ENCODE results near the gene SPATA1.
"Not testable (repeated sequence)": the region's sequence is repeated elsewhere in the genome, so short reads cannot be mapped to it uniquely, and the experiment has no call there.

SPATA1 gene

GRCh38 chr1:84550826-84551225 is 44.6 kb downstream of the SPATA1 start:
- Histone ChIP-seq H3K9ac (ENCODE audit: low read depth, low read length) (no peak overlapping the region), H3K36me3 (ENCODE audit: insufficient read depth, low read length) (no peaks in the 10 kb centered on the region), H3K9me3 (ENCODE audit: control insufficient read depth, insufficient read depth, low read length) (no peaks in the 10 kb centered on the region), H3K4me1 (ENCODE audit: insufficient read depth, low read length) (no peaks in the 10 kb centered on the region)

DNA sequence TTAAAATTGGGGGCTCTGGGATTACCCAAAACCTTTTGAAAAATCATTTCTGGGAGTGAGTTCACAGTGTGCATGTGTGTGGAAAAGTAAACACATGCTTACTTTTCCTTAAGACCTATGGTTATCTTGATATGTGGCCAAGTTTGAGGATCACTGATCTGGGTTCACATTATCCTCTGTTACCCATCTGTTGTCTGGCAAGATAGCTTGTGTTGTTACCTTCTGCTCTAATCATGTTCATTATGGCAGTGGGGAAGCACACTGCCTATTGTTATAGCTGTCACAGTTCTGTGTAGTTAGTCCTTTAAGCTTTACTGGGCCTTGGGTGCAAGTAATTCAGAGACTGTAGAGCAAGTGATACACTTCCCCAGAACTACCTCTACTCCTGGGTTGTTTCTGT is 63.0 kb downstream of the SPATA1 start:
- no peaks in the 10 kb centered on the region for H3K9me3 ChIP-seq (ENCODE audit: control insufficient read depth, insufficient read depth, low read length)

GRCh38 chr1:84570436-84571149 is 64.4 kb downstream of the SPATA1 start:
- H3K36me3 ChIP-seq (ENCODE audit: insufficient read depth, low read length): no peaks in the 10 kb centered on the region
- H3K4me1 ChIP-seq (ENCODE audit: insufficient read depth, low read length): no peaks in the 10 kb centered on the region
- H3K9me3 ChIP-seq (ENCODE audit: control insufficient read depth, insufficient read depth, low read length): no peaks in the 10 kb centered on the region
- H3K9ac ChIP-seq (ENCODE audit: low read depth, low read length): no peak overlapping the region

More for the DNA sequence above, 63.0 kb downstream of the SPATA1 start:
- H3K9ac ChIP-seq (ENCODE audit: low read depth, low read length): no peak overlapping the region
- H3K36me3 ChIP-seq (ENCODE audit: insufficient read depth, low read length): no peaks in the 10 kb centered on the region
- no peaks in the 10 kb centered on the region for H3K4me1 ChIP-seq (ENCODE audit: insufficient read depth, low read length)

GRCh38 chr1:84571150-84571535 is 65.0 kb downstream of the SPATA1 start:
- Histone ChIP-seq H3K36me3 (ENCODE audit: insufficient read depth, low read length) (no peaks in the 10 kb centered on the region), H3K4me1 (ENCODE audit: insufficient read depth, low read length) (no peaks in the 10 kb centered on the region), H3K9me3 (ENCODE audit: control insufficient read depth, insufficient read depth, low read length) (no peaks in the 10 kb centered on the region), H3K9ac (ENCODE audit: low read depth, low read length) (no peak overlapping the region)

DNA sequence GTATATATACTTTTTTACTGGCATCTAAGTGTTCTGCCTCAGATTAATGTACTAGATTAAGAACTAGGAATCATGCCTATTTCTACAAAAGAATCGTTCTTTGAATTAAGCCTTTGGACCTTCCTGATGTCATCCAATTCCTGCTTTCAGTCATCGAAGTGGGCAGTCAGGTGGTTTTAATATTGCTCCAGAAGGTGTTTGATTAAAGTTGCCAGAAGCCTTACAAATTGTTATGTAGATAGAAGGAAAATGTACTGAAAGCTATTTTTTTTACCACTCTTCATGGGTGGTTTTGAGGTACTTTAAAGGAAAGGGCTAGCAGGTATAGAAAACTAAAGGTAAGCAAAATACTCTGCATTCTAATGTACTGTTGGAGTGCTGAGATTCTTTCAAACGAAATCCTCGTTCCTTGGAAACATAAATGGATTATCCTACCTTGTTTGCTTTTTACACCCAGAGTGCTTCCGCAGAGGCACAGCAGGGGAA is 67.3 kb downstream of the SPATA1 start:
- no peaks in the 10 kb centered on the region for H3K4me1 ChIP-seq (ENCODE audit: insufficient read depth, low read length)
- H3K36me3 ChIP-seq (ENCODE audit: insufficient read depth, low read length): no peaks in the 10 kb centered on the region
- H3K9ac ChIP-seq (ENCODE audit: low read depth, low read length): peak overlapping the region; percentile 86
- no peaks in the 10 kb centered on the region for H3K9me3 ChIP-seq (ENCODE audit: control insufficient read depth, insufficient read depth, low read length)

GRCh38 chr1:84573967-84574842 is 68.0 kb downstream of the SPATA1 start, which contains the start of gene CTBS:
TSS of gene CTBS (minus strand) at chr1:84574440. CDS start at chr1:84574415, 25 bp downstream.
- Histone ChIP-seq H3K4me1 (ENCODE audit: insufficient read depth, low read length) (no peaks in the 10 kb centered on the region), H3K36me3 (ENCODE audit: insufficient read depth, low read length) (no peaks in the 10 kb centered on the region), H3K9me3 (ENCODE audit: control insufficient read depth, insufficient read depth, low read length) (no peaks in the 10 kb centered on the region), H3K9ac (ENCODE audit: low read depth, low read length) (peak within 1 kb of the TSS; percentile 86)

- Histone ChIP-seq H3K4me1 (ENCODE audit: insufficient read depth, low read length) (no peaks in the 10 kb centered on the region), H3K36me3 (ENCODE audit: insufficient read depth, low read length) (no peaks in the 10 kb centered on the region), H3K9me3 (ENCODE audit: control insufficient read depth, insufficient read depth, low read length) (no peaks in the 10 kb centered on the region), H3K9ac (ENCODE audit: low read depth, low read length) (peak overlapping the region; percentile 49; the same call in 1 of the 2 replicates)
Measured at GRCh38 chr1:84574936-84575335, 68.8 kb downstream of the SPATA1 start.

DNA sequence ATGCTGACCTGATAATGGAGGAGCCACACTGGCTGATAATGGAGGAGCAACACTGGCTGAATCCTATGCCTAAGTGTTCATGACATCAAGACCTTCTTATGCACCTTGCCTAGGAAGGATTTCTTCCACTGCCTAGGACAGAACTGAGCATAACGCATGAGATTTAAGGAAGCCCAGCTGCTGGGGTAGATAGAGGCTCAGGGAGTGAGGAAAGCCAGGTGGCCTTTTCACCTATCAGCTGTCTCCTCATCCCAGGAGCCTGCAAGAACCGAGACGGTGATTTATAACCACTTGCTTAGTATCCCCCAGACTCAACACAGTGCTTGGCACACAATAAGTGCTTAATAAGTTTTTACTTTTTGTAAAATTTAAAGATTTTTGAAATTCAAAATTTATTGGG is 75.5 kb downstream of the SPATA1 start:
- H3K4me1 ChIP-seq (ENCODE audit: insufficient read depth, low read length): 0 out of 2 replicates have a peak, but pooled peaks cover 6% of the 10 kb centered on the region
- H3K9ac ChIP-seq (ENCODE audit: low read depth, low read length): no peak overlapping the region
- H3K36me3 ChIP-seq (ENCODE audit: insufficient read depth, low read length): no peaks in the 10 kb centered on the region
- H3K9me3 ChIP-seq (ENCODE audit: control insufficient read depth, insufficient read depth, low read length): peaks cover 4% of the 10 kb centered on the region; the same call in 1 of the 2 replicates

GRCh38 chr1:84582802-84583587 is 76.8 kb downstream of the SPATA1 start:
- H3K4me1 ChIP-seq (ENCODE audit: insufficient read depth, low read length): 0 out of 2 replicates have a peak, but pooled peaks cover 6% of the 10 kb centered on the region
- H3K9ac ChIP-seq (ENCODE audit: low read depth, low read length): no peak overlapping the region
- H3K9me3 ChIP-seq (ENCODE audit: control insufficient read depth, insufficient read depth, low read length): peaks cover 4% of the 10 kb centered on the region; the same call in 1 of the 2 replicates
- no peaks in the 10 kb centered on the region for H3K36me3 ChIP-seq (ENCODE audit: insufficient read depth, low read length)

DNA sequence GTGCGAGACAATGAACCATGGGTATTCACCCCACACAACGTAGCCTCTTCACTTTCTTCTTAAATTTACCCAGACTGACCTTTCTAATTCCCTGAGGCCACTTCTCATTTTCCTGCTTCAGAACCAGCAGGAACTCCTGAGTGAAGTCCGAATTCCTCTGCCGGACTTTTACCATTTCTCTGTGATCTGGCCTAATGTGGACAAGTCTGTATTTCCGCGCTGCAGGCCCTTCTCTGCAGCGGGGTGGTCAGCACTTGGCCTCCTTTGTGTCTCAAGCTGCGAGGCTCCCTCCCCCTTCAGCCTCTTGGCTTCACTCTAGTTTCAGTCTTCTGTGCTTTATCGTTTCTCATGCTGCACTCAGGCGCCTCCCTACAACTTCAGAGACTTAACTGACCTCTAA is 77.5 kb downstream of the SPATA1 start:
- 0 out of 2 replicates have a peak, but pooled peaks cover 6% of the 10 kb centered on the region for H3K4me1 ChIP-seq (ENCODE audit: insufficient read depth, low read length)
- H3K36me3 ChIP-seq (ENCODE audit: insufficient read depth, low read length): no peaks in the 10 kb centered on the region
- H3K9me3 ChIP-seq (ENCODE audit: control insufficient read depth, insufficient read depth, low read length): peaks cover 4% of the 10 kb centered on the region; the same call in 1 of the 2 replicates
- no peak overlapping the region for H3K9ac ChIP-seq (ENCODE audit: low read depth, low read length)

DNA sequence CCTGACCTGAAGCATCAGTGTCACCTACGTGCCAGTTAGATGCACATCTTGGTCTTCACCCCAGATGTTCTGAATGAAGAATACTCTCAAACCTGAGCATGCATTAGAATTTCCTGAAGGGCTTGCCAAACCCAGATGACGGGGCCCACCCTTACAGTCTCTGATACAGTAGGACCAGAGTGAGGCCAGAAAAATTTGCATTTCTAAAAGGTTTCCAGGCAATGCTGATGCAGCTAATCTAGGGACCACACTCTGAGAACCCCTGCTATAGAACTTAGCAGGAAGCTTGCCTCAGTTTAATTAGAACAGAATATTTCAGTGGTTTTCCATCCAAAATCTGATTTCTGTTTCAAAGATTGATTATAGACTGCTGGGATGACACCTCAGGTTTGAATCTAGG is 77.9 kb downstream of the SPATA1 start:
- Histone ChIP-seq H3K9me3 (ENCODE audit: control insufficient read depth, insufficient read depth, low read length) (peaks cover 4% of the 10 kb centered on the region; the same call in 1 of the 2 replicates), H3K4me1 (ENCODE audit: insufficient read depth, low read length) (0 out of 2 replicates have a peak, but pooled peaks cover 6% of the 10 kb centered on the region), H3K9ac (ENCODE audit: low read depth, low read length) (no peak overlapping the region), H3K36me3 (ENCODE audit: insufficient read depth, low read length) (no peaks in the 10 kb centered on the region)

DNA sequence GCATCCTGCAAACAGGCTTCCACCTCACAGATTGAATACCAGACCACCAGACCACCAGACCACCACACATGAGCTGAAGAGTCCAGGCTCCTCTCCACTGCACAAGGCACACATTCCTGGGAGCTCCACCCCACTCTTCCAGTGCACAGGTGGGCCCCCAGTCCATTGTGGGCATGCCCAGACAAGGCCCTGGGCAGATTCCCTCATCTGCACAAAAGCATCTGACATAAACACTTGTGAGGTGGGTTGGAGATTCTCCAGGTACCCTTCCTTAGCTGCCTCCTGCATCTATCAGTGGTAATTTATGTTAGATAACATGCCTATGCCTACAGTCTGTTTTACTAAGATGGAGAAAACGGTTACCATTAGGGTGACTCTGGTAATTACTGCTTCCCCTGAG is 79.6 kb downstream of the SPATA1 start:
- H3K9me3 ChIP-seq (ENCODE audit: control insufficient read depth, insufficient read depth, low read length): peaks cover 4% of the 10 kb centered on the region; the same call in 1 of the 2 replicates
- H3K4me1 ChIP-seq (ENCODE audit: insufficient read depth, low read length): 0 out of 2 replicates have a peak, but pooled peaks cover 6% of the 10 kb centered on the region
- H3K9ac ChIP-seq (ENCODE audit: low read depth, low read length): no peak overlapping the region
- no peaks in the 10 kb centered on the region for H3K36me3 ChIP-seq (ENCODE audit: insufficient read depth, low read length)

GRCh38 chr1:84587099-84587498 is 80.9 kb downstream of the SPATA1 start:
- Histone ChIP-seq H3K9me3 (ENCODE audit: control insufficient read depth, insufficient read depth, low read length) (peaks cover 4% of the 10 kb centered on the region; the same call in 1 of the 2 replicates), H3K4me1 (ENCODE audit: insufficient read depth, low read length) (0 out of 2 replicates have a peak, but pooled peaks cover 6% of the 10 kb centered on the region), H3K36me3 (ENCODE audit: insufficient read depth, low read length) (no peaks in the 10 kb centered on the region), H3K9ac (ENCODE audit: low read depth, low read length) (no peak overlapping the region)

GRCh38 chr1:84594959-84595358 is 88.8 kb downstream of the SPATA1 start:
- H3K9ac ChIP-seq (ENCODE audit: low read depth, low read length); H3K4me1 ChIP-seq (ENCODE audit: insufficient read depth, low read length): not testable (repeated sequence)

More at GRCh38 chr1:84594959-84595358, 88.8 kb downstream of the SPATA1 start:
- not testable (repeated sequence) for H3K9me3 ChIP-seq (ENCODE audit: control insufficient read depth, insufficient read depth, low read length); H3K36me3 ChIP-seq (ENCODE audit: insufficient read depth, low read length)

All from ES-I3 (cell line).